ENCODE results near the gene PAK5.

- TF ChIP-seq CTCF (IDR thresholded peaks at IDR 0.05), result no peak
- no peak for TF ChIP-seq POLR2A (IDR thresholded peaks at IDR 0.05)
Measured at GRCh38 chr20:9577397-9577796, 261.5 kb downstream of the PAK5 start.

Measured in esophagus squamous epithelium (tissue), 4 donors.